Astrocyte (in vitro differentiated cells and primary cell): ENCODE data around the gene CD4. TPM values are rescaled to one million over a fixed set of nuclear protein-coding genes. Genes with fewer than 3 reads are reported as not detected.

Experiments used
- DNase-seq: peaks from one replicate; pipeline ENCODE4 v3.0.0-alpha.2; 2010; ENCODE audit warnings: low read depth
- FAIRE-seq: peaks from 2 replicates; lab custom pipeline; 2011; peaks lifted over from hg19 to GRCh38; lab: Jason Lieb, UNC
- H2AFZ ChIP-seq: 2 replicates; pipeline ENCODE4 v1.6.0; 2012; ENCODE audit warnings: low read depth, low read length, inconsistent platforms
- H3K27ac ChIP-seq: 2 replicates; pipeline ENCODE4 v1.5.1; 2011; ENCODE audit warnings: low read depth, low read length, inconsistent platforms
- H3K27me3 ChIP-seq: 2 replicates; pipeline ENCODE4 v1.6.0; 2011; ENCODE audit warnings: low read length, inconsistent platforms; ENCODE audit not compliant: insufficient read depth
- H3K36me3 ChIP-seq: 2 replicates; pipeline ENCODE4 v1.5.1; 2011; ENCODE audit warnings: low read length, inconsistent platforms; ENCODE audit not compliant: insufficient read depth
- H3K4me1 ChIP-seq: 2 replicates; pipeline ENCODE4 v1.5.1; 2011; ENCODE audit warnings: low read length, inconsistent platforms; ENCODE audit not compliant: insufficient read depth
- H3K4me2 ChIP-seq: 2 replicates; pipeline ENCODE4 v1.6.0; 2012; ENCODE audit warnings: low read length, inconsistent platforms
- H3K4me3 ChIP-seq: 2 replicates; pipeline ENCODE4 v1.5.1; 2011; ENCODE audit warnings: low read depth, mild to moderate bottlenecking, low read length, inconsistent platforms; ENCODE audit not compliant: insufficient read depth
- H3K79me2 ChIP-seq: 2 replicates; pipeline ENCODE4 v1.6.0; 2012; ENCODE audit warnings: mild to moderate bottlenecking, low read length, inconsistent platforms; ENCODE audit not compliant: insufficient read depth
- H3K9ac ChIP-seq: 2 replicates; pipeline ENCODE4 v1.6.0; 2012; ENCODE audit warnings: mild to moderate bottlenecking, low read length, inconsistent platforms
- H3K9me3 ChIP-seq: 2 replicates; pipeline ENCODE4 v1.5.1; 2012; ENCODE audit warnings: low read depth, mild to moderate bottlenecking, low read length, inconsistent platforms; ENCODE audit not compliant: insufficient read depth
- H4K20me1 ChIP-seq: 2 replicates; pipeline ENCODE4 v1.6.0; 2012; ENCODE audit warnings: low read length, inconsistent platforms; ENCODE audit not compliant: insufficient read depth
- H3K27ac Mint-ChIP-seq: one replicate; pipeline ENCODE4 v1.8.0; 2021; ENCODE audit warnings: mild to moderate bottlenecking, mixed read lengths; ENCODE audit not compliant: unreplicated experiment
- H3K27me3 Mint-ChIP-seq: one replicate; pipeline ENCODE4 v1.8.0; 2021; ENCODE audit warnings: low read depth, mixed read lengths; ENCODE audit not compliant: unreplicated experiment
- H3K36me3 Mint-ChIP-seq: one replicate; pipeline ENCODE4 v1.8.0; 2021; ENCODE audit warnings: low read depth, mixed read lengths; ENCODE audit not compliant: unreplicated experiment
- H3K4me1 Mint-ChIP-seq: one replicate; pipeline ENCODE4 v1.8.0; 2021; ENCODE audit warnings: low read depth, mixed read lengths; ENCODE audit not compliant: unreplicated experiment
- H3K4me3 Mint-ChIP-seq: one replicate; pipeline ENCODE4 v1.8.0; 2021; ENCODE audit warnings: mild to moderate bottlenecking, moderate library complexity, mixed read lengths; ENCODE audit not compliant: unreplicated experiment
- H3K9me3 Mint-ChIP-seq: one replicate; pipeline ENCODE4 v1.8.0; 2021; ENCODE audit warnings: mild to moderate bottlenecking, mixed read lengths; ENCODE audit not compliant: unreplicated experiment
- EZH2 ChIP-seq: IDR thresholded peaks from 2 replicates; pipeline ENCODE4 v1.6.1; 2012; ENCODE audit warnings: mild to moderate bottlenecking, low read length, inconsistent platforms; ENCODE audit not compliant: insufficient read depth
- total RNA-seq: library from RNA; stranded (reverse); gene quantifications from 2 replicates; pipeline ENCODE4 v1.2.1, GENCODE V29; 2021
- TF ChIP-seq, protein P1 (sequence below): IDR thresholded peaks from 2 replicates; pipeline ENCODE4 v1.5.1; 2011; ENCODE audit warnings: low read depth, mild to moderate bottlenecking, inconsistent platforms, low read length, moderate library complexity; ENCODE audit not compliant: insufficient read depth

Gene CD4
- total RNA-seq, 1 donor from 2014 or later = 0.54 TPM

DNA sequence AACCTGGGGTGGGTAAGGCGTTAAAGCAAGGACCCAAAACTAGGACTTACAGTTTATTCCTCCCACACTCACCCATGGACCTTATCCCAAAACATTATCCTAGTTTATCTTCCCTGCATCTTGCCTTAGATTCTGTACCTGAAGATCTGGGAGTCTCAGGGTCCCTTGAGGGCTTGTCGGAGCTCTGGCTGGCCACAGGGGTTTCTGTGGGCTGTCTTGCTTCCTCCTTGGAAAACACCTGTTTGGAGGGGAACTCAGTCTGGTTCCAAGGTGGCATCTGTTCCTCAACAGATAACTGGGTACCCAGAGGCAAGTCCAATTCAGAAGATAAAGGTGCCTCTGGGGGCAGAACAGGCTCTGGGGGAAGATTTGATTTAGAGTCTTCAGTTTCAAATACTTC lies 60.1 kb downstream of the CD4 start:
- Mint-ChIP-seq H3K27me3 (no peaks in the 10 kb centered on the region), H3K4me3 (no peak overlapping the region), H3K4me1 (peaks cover 10% of the 10 kb centered on the region), H3K9me3 (no peaks in the 10 kb centered on the region), H3K36me3 (peaks cover 7% of the 10 kb centered on the region), H3K27ac (no peak overlapping the region)
- Histone ChIP-seq H3K79me2 (peaks cover 57% of the 10 kb centered on the region), H3K9ac (no peak overlapping the region), H3K27ac (no peak overlapping the region), H3K4me3 (no peak overlapping the region), H3K4me2 (peak overlapping the region; percentile 88), H4K20me1 (peaks cover 44% of the 10 kb centered on the region), H3K27me3 (no peaks in the 10 kb centered on the region), H3K9me3 (no peaks in the 10 kb centered on the region), H3K36me3 (peaks cover 25% of the 10 kb centered on the region), H2AFZ (no peak overlapping the region), H3K4me1 (peaks cover 19% of the 10 kb centered on the region)
- DNase-seq (no peak), FAIRE-seq (no peak)
- no peak for TF ChIP-seq EZH2
- TF ChIP-seq, protein P1, sequence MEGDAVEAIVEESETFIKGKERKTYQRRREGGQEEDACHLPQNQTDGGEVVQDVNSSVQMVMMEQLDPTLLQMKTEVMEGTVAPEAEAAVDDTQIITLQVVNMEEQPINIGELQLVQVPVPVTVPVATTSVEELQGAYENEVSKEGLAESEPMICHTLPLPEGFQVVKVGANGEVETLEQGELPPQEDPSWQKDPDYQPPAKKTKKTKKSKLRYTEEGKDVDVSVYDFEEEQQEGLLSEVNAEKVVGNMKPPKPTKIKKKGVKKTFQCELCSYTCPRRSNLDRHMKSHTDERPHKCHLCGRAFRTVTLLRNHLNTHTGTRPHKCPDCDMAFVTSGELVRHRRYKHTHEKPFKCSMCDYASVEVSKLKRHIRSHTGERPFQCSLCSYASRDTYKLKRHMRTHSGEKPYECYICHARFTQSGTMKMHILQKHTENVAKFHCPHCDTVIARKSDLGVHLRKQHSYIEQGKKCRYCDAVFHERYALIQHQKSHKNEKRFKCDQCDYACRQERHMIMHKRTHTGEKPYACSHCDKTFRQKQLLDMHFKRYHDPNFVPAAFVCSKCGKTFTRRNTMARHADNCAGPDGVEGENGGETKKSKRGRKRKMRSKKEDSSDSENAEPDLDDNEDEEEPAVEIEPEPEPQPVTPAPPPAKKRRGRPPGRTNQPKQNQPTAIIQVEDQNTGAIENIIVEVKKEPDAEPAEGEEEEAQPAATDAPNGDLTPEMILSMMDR = no peak

GRCh38 chr12:6849976-6850560 lies 60.7 kb downstream of the CD4 start:
- no peak for FAIRE-seq
- Histone ChIP-seq H3K4me3 (peak overlapping the region; percentile 87), H3K9me3 (no peaks in the 10 kb centered on the region), H3K27ac (no peak overlapping the region), H3K27me3 (no peaks in the 10 kb centered on the region), H2AFZ (no peak overlapping the region), H3K79me2 (peaks cover 63% of the 10 kb centered on the region), H3K4me2 (peak overlapping the region; percentile 88), H3K4me1 (peaks cover 19% of the 10 kb centered on the region), H3K36me3 (peaks cover 20% of the 10 kb centered on the region), H4K20me1 (peaks cover 45% of the 10 kb centered on the region), H3K9ac (peak overlapping the region; percentile 88)
- H3K4me3 Mint-ChIP-seq = peak overlapping the region; percentile 66
- peaks cover 7% of the 10 kb centered on the region for H3K36me3 Mint-ChIP-seq
- TF ChIP-seq, protein P1 = no peak
- TF ChIP-seq EZH2 = no peak
- no peaks in the 10 kb centered on the region for H3K9me3 Mint-ChIP-seq
- peaks cover 10% of the 10 kb centered on the region for H3K4me1 Mint-ChIP-seq
- no peak overlapping the region for H3K27ac Mint-ChIP-seq
- DNase-seq = no peak
- H3K27me3 Mint-ChIP-seq = no peaks in the 10 kb centered on the region

DNA sequence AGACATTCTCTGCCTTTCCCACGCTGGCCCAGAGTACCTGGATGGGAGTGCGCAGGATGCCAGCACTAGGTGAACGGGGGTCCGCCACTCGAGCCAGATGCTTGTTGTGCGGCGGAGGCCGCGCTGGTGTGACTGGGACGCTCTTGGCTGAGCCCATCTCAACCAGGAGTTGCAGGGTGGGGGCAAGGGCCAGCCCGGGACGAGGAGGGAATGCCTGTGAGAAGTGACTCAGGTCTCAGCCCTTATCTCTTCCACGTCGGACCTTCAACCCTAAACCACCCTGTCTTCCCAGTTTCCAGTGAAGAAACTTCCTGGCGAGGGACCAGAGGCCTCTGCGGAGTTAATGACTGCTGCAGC lies 61.4 kb downstream of the CD4 start:
- H3K36me3 Mint-ChIP-seq = peaks cover 7% of the 10 kb centered on the region
- no peak overlapping the region for H3K27ac Mint-ChIP-seq

More for the DNA sequence above, 61.4 kb downstream of the CD4 start:
- peaks cover 70% of the 10 kb centered on the region for H3K79me2 ChIP-seq
- Mint-ChIP-seq H3K27me3 (no peaks in the 10 kb centered on the region), H3K4me1 (peaks cover 12% of the 10 kb centered on the region), H3K4me3 (peak overlapping the region; percentile 96), H3K9me3 (no peaks in the 10 kb centered on the region)
- peaks cover 19% of the 10 kb centered on the region for H3K4me1 ChIP-seq
- H3K9me3 ChIP-seq = no peaks in the 10 kb centered on the region
- peak overlapping the region; percentile 88 for H3K9ac ChIP-seq
- DNase-seq = no peak
- peaks cover 21% of the 10 kb centered on the region for H3K36me3 ChIP-seq
- peak overlapping the region; percentile 24 for H2AFZ ChIP-seq
- peak overlapping the region; percentile 88 for H3K4me2 ChIP-seq
- H4K20me1 ChIP-seq = peaks cover 48% of the 10 kb centered on the region
- peak overlapping the region; percentile 25 for H3K27ac ChIP-seq
- no peak for FAIRE-seq
- peak overlapping the region; percentile 87 for H3K4me3 ChIP-seq
- TF ChIP-seq EZH2 = no peak
- TF ChIP-seq, protein P1 = no peak
- no peaks in the 10 kb centered on the region for H3K27me3 ChIP-seq
